Peyer's patch (tissue), 4 donors: ENCODE results near the gene OASL. TPM values are rescaled to one million over a fixed set of nuclear protein-coding genes. Genes with fewer than 3 reads are reported as not detected.

Experiments
- DNase-seq, 3 donors: peaks; one replicate each; pipeline ENCODE4 v3.0.0-alpha.2; 2017 to 2019
- H3K27ac ChIP-seq, 4 donors: fragments of 200-600 bp; sonication (generic); one replicate each; pipeline ENCODE4 v1.5.1; 2016 to 2019
- H3K27me3 ChIP-seq, 2 donors: fragments of 200-600 bp; sonication (generic); one replicate each; pipeline ENCODE4 v1.5.1; 2019
- H3K36me3 ChIP-seq, 3 donors: fragments of 200-600 bp; sonication (generic); one replicate each; pipeline ENCODE4 v1.5.1; 2016 to 2019
- H3K4me1 ChIP-seq, 4 donors: fragments of 200-600 bp; sonication (generic); one replicate each; pipeline ENCODE4 v1.5.1; 2016 to 2019
- H3K4me3 ChIP-seq, 4 donors: fragments of 200-600 bp; sonication (generic); 1 replicate in 3 of 4; 2 replicates in 1 of 4; pipeline ENCODE4 v1.5.1; 2016 to 2019; ENCODE audit warnings: mild to moderate bottlenecking in 1 of 4
- H3K9me3 ChIP-seq, 4 donors: fragments of 200-600 bp; sonication (generic); one replicate each; pipeline ENCODE4 v1.5.1; 2016 to 2019; ENCODE audit warnings: mild to moderate bottlenecking in 1 of 4
- CTCF ChIP-seq, 6 experiments: fragments of 450-650 bp in 4 of 6; fragments of 200-600 bp in 2 of 6; sonication (generic) in 1 of 6; IDR thresholded peaks; one replicate each; pipeline ENCODE4 v1.5.1; 2017 to 2019; ENCODE audit warnings: antibody characterized with exemption in 6 of 6, mild to moderate bottlenecking in 3 of 6, moderate library complexity in 1 of 6
- POLR2A ChIP-seq, 2 donors: fragments of 450-650 bp; IDR thresholded peaks; one replicate each; pipeline ENCODE4 v1.5.1; 2017; ENCODE audit warnings: antibody characterized with exemption in 2 of 2, mild to moderate bottlenecking in 2 of 2, moderate library complexity in 2 of 2
- total RNA-seq, 4 donors: library from RNA; depleted of rRNA; stranded (reverse); fragments of >200 nt; gene quantifications; one replicate each; pipeline ENCODE4 v1.1.0, GENCODE V29; 2016

Gene OASL
- 1 to 10 TPM in 1 of 4 donors, under 1 TPM in 2, not detected in 1; 0.66 to 1.2 (median 0.94) TPM for total RNA-seq

GRCh38 chr12:121038861-121039668, at the start of gene OASL:
OASL (minus strand) TSS chr12:121039246; CDS start chr12:121038971, 275 bp downstream.
- no peaks in the 10 kb centered on the region for H3K36me3 ChIP-seq
- H3K9me3 ChIP-seq, result peaks cover 0 to 3% (median 0%) of the 10 kb centered on the region in 4 donors
- no peak for TF ChIP-seq CTCF (IDR thresholded peaks at IDR 0.05)
- TF ChIP-seq POLR2A (IDR thresholded peaks at IDR 0.05), result peak; percentile 41 to 56
- peaks cover 0 to 5% (median 0%) of the 10 kb centered on the region in 4 donors for H3K4me1 ChIP-seq
- peak within 1 kb of the TSS in 3 of 4 donors; percentile 20 to 69 (median 65) for H3K27ac ChIP-seq
- no peaks in the 10 kb centered on the region for H3K27me3 ChIP-seq
- peak within 1 kb of the TSS; percentile 24 to 56 (median 53) for H3K4me3 ChIP-seq
- peak; percentile 43 to 73 (median 72) for DNase-seq

- no peaks in the 10 kb centered on the region for H3K9me3 ChIP-seq
- H3K4me3 ChIP-seq, result no peak overlapping the region
- H3K4me1 ChIP-seq, result no peaks in the 10 kb centered on the region
- no peak for DNase-seq
- H3K36me3 ChIP-seq, result no peaks in the 10 kb centered on the region
- H3K27ac ChIP-seq, result no peak overlapping the region
- H3K27me3 ChIP-seq, result no peaks in the 10 kb centered on the region
- no peak for TF ChIP-seq POLR2A (IDR thresholded peaks at IDR 0.05)
- no peak for TF ChIP-seq CTCF (IDR thresholded peaks at IDR 0.05)
Measured at GRCh38 chr12:121088195-121088585, 49.1 kb upstream of the OASL start.

- no peaks in the 10 kb centered on the region for H3K27me3 ChIP-seq
- no peaks in the 10 kb centered on the region for H3K9me3 ChIP-seq
- no peaks in the 10 kb centered on the region for H3K36me3 ChIP-seq
- no peak overlapping the region for H3K4me3 ChIP-seq
- H3K27ac ChIP-seq, result no peak overlapping the region
- H3K4me1 ChIP-seq, result no peaks in the 10 kb centered on the region
- DNase-seq, result no peak
- TF ChIP-seq POLR2A (IDR thresholded peaks at IDR 0.05) (no peak), CTCF (IDR thresholded peaks at IDR 0.05) (no peak)
Measured at GRCh38 chr12:121087467-121088194, 48.6 kb upstream of the OASL start.

- Histone ChIP-seq H3K27ac (no peak overlapping the region), H3K4me1 (no peaks in the 10 kb centered on the region), H3K4me3 (no peak overlapping the region), H3K9me3 (no peaks in the 10 kb centered on the region), H3K27me3 (no peaks in the 10 kb centered on the region), H3K36me3 (no peaks in the 10 kb centered on the region)
- TF ChIP-seq POLR2A (IDR thresholded peaks at IDR 0.05), result no peak
- no peak for DNase-seq
Measured at GRCh38 chr12:121086781-121087295, 47.8 kb upstream of the OASL start.

- H3K27ac ChIP-seq, result no peak overlapping the region
- no peaks in the 10 kb centered on the region for H3K9me3 ChIP-seq
- DNase-seq, result no peak
- no peaks in the 10 kb centered on the region for H3K4me1 ChIP-seq
- no peak overlapping the region for H3K4me3 ChIP-seq
- TF ChIP-seq CTCF (IDR thresholded peaks at IDR 0.05) (no peak), POLR2A (IDR thresholded peaks at IDR 0.05) (no peak)
- H3K36me3 ChIP-seq, result no peaks in the 10 kb centered on the region
- H3K27me3 ChIP-seq, result no peaks in the 10 kb centered on the region
Measured at GRCh38 chr12:121085506-121086353, 46.7 kb upstream of the OASL start.
